HG03025 (cell line): ENCODE measurements around the gene OR5T2.
"Not testable (repeated sequence)": the region's sequence is repeated elsewhere in the genome, so short reads cannot be mapped to it uniquely, and the experiment has no call there.

Experiments
- ATAC-seq: cut with Tn5 transposase; IDR thresholded peaks from one replicate; pipeline ENCODE4 v1.9.1; 2021; ENCODE audit warnings: mild to moderate bottlenecking, moderate library complexity; ENCODE audit not compliant: unreplicated experiment, low FRiP score

OR5T2 gene

GRCh38 chr11:56234155-56234554 lies at the start of gene OR5T2:
OR5T2 (minus strand) TSS chr11:56234255; CDS start chr11:56233062, 1,193 bp downstream.
- ATAC-seq: no peak

GRCh38 chr11:56273854-56274253 lies 39.8 kb upstream of the OR5T2 start, which contains the start of gene OR5T1:
OR5T1 (plus strand) TSS chr11:56274154; CDS start chr11:56275639, 1,485 bp downstream.
- ATAC-seq: no peak

GRCh38 chr11:56271092-56271491 lies 37.0 kb upstream of the OR5T2 start:
- no peak for ATAC-seq

DNA sequence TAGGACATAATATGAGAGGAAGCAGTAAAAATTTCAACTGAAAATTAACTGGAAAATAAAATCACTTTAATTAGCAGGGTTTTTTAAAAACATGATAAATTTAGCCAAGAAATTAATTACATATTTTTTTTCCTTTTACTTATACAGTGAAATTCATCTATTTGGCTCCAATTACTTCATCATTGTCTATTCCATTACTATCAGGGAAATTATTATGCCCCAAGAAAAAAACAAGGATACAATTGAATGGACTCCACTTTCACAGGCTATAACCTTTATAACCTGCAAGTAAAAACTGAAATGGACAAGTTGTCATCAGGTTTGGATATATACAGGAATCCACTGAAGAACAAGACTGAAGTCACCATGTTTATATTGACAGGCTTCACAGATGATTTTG lies 17.9 kb upstream of the OR5T2 start, which contains the start of gene OR5T3:
OR5T3 (plus strand) TSS at position 301 of the 400 bp plus-strand sequence; CDS start at position 301, 0 bp downstream.
- no peak for ATAC-seq

- not testable (repeated sequence) for ATAC-seq
Measured at GRCh38 chr11:56219735-56220134, 14.3 kb downstream of the OR5T2 start.

- no peak for ATAC-seq
Measured at GRCh38 chr11:56214537-56214936, 19.5 kb downstream of the OR5T2 start.

GRCh38 chr11:56207790-56208189 lies 26.3 kb downstream of the OR5T2 start:
- no peak for ATAC-seq

- ATAC-seq: no peak
Measured at GRCh38 chr11:56197367-56197766, 36.7 kb downstream of the OR5T2 start.

DNA sequence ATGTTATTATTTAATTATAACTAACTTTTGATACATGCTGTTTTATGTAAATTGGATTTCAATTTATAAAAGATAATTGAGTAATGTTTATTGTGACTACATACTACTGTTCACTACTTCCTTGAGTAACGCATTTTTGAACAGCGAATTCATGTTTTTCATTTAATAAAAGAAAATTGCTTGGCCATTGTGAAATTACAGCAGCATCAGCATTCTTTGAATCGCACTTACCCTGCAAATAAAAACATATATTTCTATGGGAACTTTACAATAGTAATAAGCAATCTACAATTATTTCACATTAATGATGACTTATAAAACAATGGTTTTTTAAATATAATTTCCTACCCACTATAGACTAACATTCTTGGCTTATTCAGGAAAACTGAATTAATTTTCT lies 37.4 kb downstream of the OR5T2 start:
- ATAC-seq: no peak

GRCh38 chr11:56188602-56189001 lies 45.5 kb downstream of the OR5T2 start:
- ATAC-seq: no peak

DNA sequence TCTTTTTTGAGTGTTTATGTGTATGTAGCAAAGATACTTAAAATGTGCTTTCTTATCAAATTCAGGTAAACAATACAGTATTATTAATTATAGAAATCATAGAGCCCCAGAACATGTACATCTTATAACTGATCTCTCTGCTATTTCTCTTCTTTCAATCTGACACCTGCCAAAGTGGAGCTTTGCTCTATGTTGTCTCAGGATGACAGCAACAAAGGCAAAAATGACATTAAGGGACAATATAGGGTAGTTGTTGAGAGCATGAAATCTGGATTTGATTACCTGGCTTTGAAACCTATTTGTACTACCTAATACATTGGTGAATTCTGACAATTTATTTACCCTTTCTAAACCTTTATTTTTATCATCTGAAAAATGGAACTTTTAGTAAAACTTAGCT lies 50.6 kb downstream of the OR5T2 start:
- ATAC-seq: no peak
